ENCODE data around the gene GADL1.

DNA sequence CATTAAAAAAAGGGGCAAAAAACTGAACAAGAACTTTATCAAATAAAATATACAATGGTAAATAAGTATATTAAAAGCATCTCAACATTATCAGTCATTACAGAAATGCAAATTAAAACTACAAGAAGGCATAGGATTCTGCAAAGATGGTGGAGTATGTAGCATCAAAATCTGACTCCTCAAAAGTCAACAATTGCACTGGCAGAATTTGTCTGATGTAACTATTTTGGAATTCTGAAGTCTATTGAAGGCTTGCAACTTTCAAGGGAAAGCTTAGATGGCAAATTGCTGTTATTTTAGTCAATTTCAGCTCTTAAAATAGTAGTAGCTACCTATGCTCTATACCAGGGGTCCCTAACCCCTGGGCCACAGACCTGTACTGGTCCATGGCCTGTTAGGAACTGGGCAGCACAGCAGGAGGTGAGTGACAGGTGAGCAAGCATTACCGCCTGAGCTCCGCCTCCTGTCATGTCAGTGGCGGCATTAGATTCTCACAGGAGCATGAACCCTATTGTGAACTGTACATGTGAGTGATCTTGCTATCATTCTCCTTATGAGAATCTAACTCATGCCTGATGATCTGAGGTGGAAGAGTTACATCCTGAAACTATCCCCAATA lies 180.5 kb downstream of the GADL1 start:
- TF ChIP-seq EZH2 (optimal IDR thresholded peaks at IDR 0.05; ENCODE audit: low read depth, low read length): no peak
- TF ChIP-seq EZH2phosphoT487 (IDR thresholded peaks at IDR 0.05; ENCODE audit: low read length): no peak
